ENCODE measurements around the gene ARHGAP26. TPM values are rescaled to one million over a fixed set of nuclear protein-coding genes. Genes with fewer than 3 reads are reported as not detected.

The ARHGAP26 gene
- polyA plus RNA-seq, 1 donor from 2014 or later = 1.6 TPM

- Mint-ChIP-seq H3K27ac (no peak overlapping the region), H3K36me3 (no peaks in the 10 kb centered on the region), H3K27me3 (no peaks in the 10 kb centered on the region), H3K4me3 (no peak overlapping the region), H3K4me1 (peaks cover 0 to 2% (median 2%) of the 10 kb centered on the region in 3 donors), H3K9me3 (peaks cover 0 to 5% (median 0%) of the 10 kb centered on the region in 3 donors)
Observed at GRCh38 chr5:143248822-143249579, 478.8 kb downstream of the ARHGAP26 start.

GRCh38 chr5:143249851-143250250, 479.7 kb downstream of the ARHGAP26 start:
- Mint-ChIP-seq H3K4me3 (no peak overlapping the region), H3K27me3 (no peaks in the 10 kb centered on the region), H3K36me3 (no peaks in the 10 kb centered on the region), H3K4me1 (peaks cover 0 to 2% (median 2%) of the 10 kb centered on the region in 3 donors), H3K9me3 (peaks cover 0 to 5% (median 0%) of the 10 kb centered on the region in 3 donors), H3K27ac (no peak overlapping the region)

GRCh38 chr5:143251190-143251589, 481.0 kb downstream of the ARHGAP26 start:
- peaks cover 0 to 2% (median 2%) of the 10 kb centered on the region in 3 donors for H3K4me1 Mint-ChIP-seq
- no peak overlapping the region for H3K27ac Mint-ChIP-seq
- H3K9me3 Mint-ChIP-seq = no peaks in the 10 kb centered on the region
- no peaks in the 10 kb centered on the region for H3K36me3 Mint-ChIP-seq
- no peak overlapping the region for H3K4me3 Mint-ChIP-seq
- no peaks in the 10 kb centered on the region for H3K27me3 Mint-ChIP-seq

GRCh38 chr5:143251946-143252345, 481.8 kb downstream of the ARHGAP26 start:
- no peak overlapping the region for H3K27ac Mint-ChIP-seq
- no peaks in the 10 kb centered on the region for H3K27me3 Mint-ChIP-seq
- H3K36me3 Mint-ChIP-seq = no peaks in the 10 kb centered on the region
- peaks cover 0 to 2% (median 2%) of the 10 kb centered on the region in 3 donors for H3K4me1 Mint-ChIP-seq
- H3K9me3 Mint-ChIP-seq = no peaks in the 10 kb centered on the region
- H3K4me3 Mint-ChIP-seq = no peak overlapping the region

- no peak overlapping the region for H3K27ac Mint-ChIP-seq
- H3K4me3 Mint-ChIP-seq = no peak overlapping the region
- H3K27me3 Mint-ChIP-seq = no peaks in the 10 kb centered on the region
- peaks cover 0 to 2% (median 2%) of the 10 kb centered on the region in 3 donors for H3K4me1 Mint-ChIP-seq
- H3K36me3 Mint-ChIP-seq = no peaks in the 10 kb centered on the region
- no peaks in the 10 kb centered on the region for H3K9me3 Mint-ChIP-seq
Observed at GRCh38 chr5:143254819-143255218, 484.6 kb downstream of the ARHGAP26 start.

GRCh38 chr5:143258559-143259253, 488.5 kb downstream of the ARHGAP26 start:
- Mint-ChIP-seq H3K27ac (no peak overlapping the region), H3K4me3 (no peak overlapping the region), H3K4me1 (no peaks in the 10 kb centered on the region), H3K36me3 (no peaks in the 10 kb centered on the region), H3K9me3 (no peaks in the 10 kb centered on the region), H3K27me3 (no peaks in the 10 kb centered on the region)

GRCh38 chr5:143259254-143259605, 489.1 kb downstream of the ARHGAP26 start:
- no peaks in the 10 kb centered on the region for H3K27me3 Mint-ChIP-seq
- no peak overlapping the region for H3K4me3 Mint-ChIP-seq
- H3K36me3 Mint-ChIP-seq = no peaks in the 10 kb centered on the region
- no peaks in the 10 kb centered on the region for H3K9me3 Mint-ChIP-seq
- no peaks in the 10 kb centered on the region for H3K4me1 Mint-ChIP-seq
- no peak overlapping the region for H3K27ac Mint-ChIP-seq

GRCh38 chr5:143261748-143262392, 491.7 kb downstream of the ARHGAP26 start:
- Mint-ChIP-seq H3K36me3 (no peaks in the 10 kb centered on the region), H3K9me3 (peaks cover 4 to 11% (median 4%) of the 10 kb centered on the region in 3 donors), H3K27ac (no peak overlapping the region), H3K4me3 (no peak overlapping the region), H3K27me3 (no peaks in the 10 kb centered on the region), H3K4me1 (no peaks in the 10 kb centered on the region)

- no peaks in the 10 kb centered on the region for H3K36me3 Mint-ChIP-seq
Observed at GRCh38 chr5:143262393-143263174, 492.4 kb downstream of the ARHGAP26 start.

GRCh38 chr5:143263272-143263810, 493.2 kb downstream of the ARHGAP26 start:
- H3K9me3 Mint-ChIP-seq = peaks cover 5 to 23% (median 8%) of the 10 kb centered on the region in 3 donors
- no peak overlapping the region for H3K4me3 Mint-ChIP-seq
- H3K4me1 Mint-ChIP-seq = no peaks in the 10 kb centered on the region
- no peak overlapping the region for H3K27ac Mint-ChIP-seq
- no peaks in the 10 kb centered on the region for H3K36me3 Mint-ChIP-seq
- H3K27me3 Mint-ChIP-seq = no peaks in the 10 kb centered on the region

More at GRCh38 chr5:143262393-143263174, 492.4 kb downstream of the ARHGAP26 start:
- Mint-ChIP-seq H3K4me1 (no peaks in the 10 kb centered on the region), H3K4me3 (no peak overlapping the region), H3K27ac (no peak overlapping the region), H3K27me3 (no peaks in the 10 kb centered on the region), H3K9me3 (peaks cover 5 to 17% (median 6%) of the 10 kb centered on the region in 3 donors)

GRCh38 chr5:143265995-143266394, 495.8 kb downstream of the ARHGAP26 start:
- Mint-ChIP-seq H3K9me3 (peaks cover 5 to 27% (median 16%) of the 10 kb centered on the region in 3 donors), H3K27me3 (no peaks in the 10 kb centered on the region), H3K4me3 (no peak overlapping the region), H3K36me3 (no peaks in the 10 kb centered on the region), H3K27ac (no peak overlapping the region), H3K4me1 (no peaks in the 10 kb centered on the region)

GRCh38 chr5:143267186-143267585, 497.0 kb downstream of the ARHGAP26 start:
- Mint-ChIP-seq H3K4me1 (no peaks in the 10 kb centered on the region), H3K36me3 (no peaks in the 10 kb centered on the region), H3K4me3 (no peak overlapping the region), H3K9me3 (peaks cover 5 to 27% (median 16%) of the 10 kb centered on the region in 3 donors), H3K27me3 (no peaks in the 10 kb centered on the region), H3K27ac (no peak overlapping the region)

GRCh38 chr5:143268388-143268787, 498.2 kb downstream of the ARHGAP26 start:
- H3K9me3 Mint-ChIP-seq = peaks cover 5 to 27% (median 16%) of the 10 kb centered on the region in 3 donors
- peaks cover 2% of the 10 kb centered on the region for H3K36me3 Mint-ChIP-seq
- no peaks in the 10 kb centered on the region for H3K4me1 Mint-ChIP-seq
- no peaks in the 10 kb centered on the region for H3K27me3 Mint-ChIP-seq
- H3K4me3 Mint-ChIP-seq = no peak overlapping the region
- H3K27ac Mint-ChIP-seq = no peak overlapping the region

GRCh38 chr5:143271431-143271830, 501.3 kb downstream of the ARHGAP26 start:
- Mint-ChIP-seq H3K36me3 (peaks cover 7% of the 10 kb centered on the region), H3K4me3 (no peak overlapping the region), H3K9me3 (peaks cover 3 to 19% (median 11%) of the 10 kb centered on the region in 3 donors), H3K4me1 (peaks cover 0 to 2% (median 0%) of the 10 kb centered on the region in 3 donors), H3K27me3 (no peaks in the 10 kb centered on the region), H3K27ac (no peak overlapping the region)

Data from IgD-negative memory B cell (primary cell).